Tibial nerve (tissue), 4 donors: ENCODE data around the gene CYP1A2. TPM values are rescaled to one million over a fixed set of nuclear protein-coding genes. Genes with fewer than 3 reads are reported as not detected.
A peak's percentile ranks its signal among the peaks of the same experiment; 100 is the strongest.

Experiments
- DNase-seq, 2 donors: peaks; one replicate each; pipeline ENCODE4 v3.0.0-alpha.2; 2019; ENCODE audit warnings: low spot score in 2 of 2
- H3K27ac ChIP-seq, 4 donors: fragments of 200-600 bp; sonication (generic) in 3 of 4; one replicate each; pipeline ENCODE4 v1.5.1; 2017 to 2019; ENCODE audit warnings: mild to moderate bottlenecking in 1 of 4
- H3K27me3 ChIP-seq, 2 donors: fragments of 200-600 bp; sonication (generic) in 1 of 2; one replicate each; pipeline versions ENCODE4 v1.5.1 to v1.6.0; 2017 to 2019
- H3K36me3 ChIP-seq, 3 donors: fragments of 200-600 bp; sonication (generic); one replicate each; pipeline ENCODE4 v1.5.1; 2018 to 2019
- H3K4me1 ChIP-seq, 4 donors: fragments of 200-600 bp; sonication (generic) in 3 of 4; one replicate each; pipeline ENCODE4 v1.5.1; 2017 to 2019
- H3K4me3 ChIP-seq, 4 donors: fragments of 200-600 bp; sonication (generic) in 3 of 4; one replicate each; pipeline ENCODE4 v1.5.1; 2017 to 2019; ENCODE audit warnings: mild to moderate bottlenecking in 1 of 4, moderate library complexity in 1 of 4
- H3K9me3 ChIP-seq, 4 donors: fragments of 200-600 bp; sonication (generic) in 3 of 4; one replicate each; pipeline ENCODE4 v1.5.1; 2017 to 2019
- CTCF ChIP-seq, 5 experiments: fragments of 200-600 bp in 3 of 5; fragments of 450-650 bp in 2 of 5; sonication (generic) in 3 of 5; IDR thresholded peaks; one replicate each; pipeline ENCODE4 v1.5.1; 2016 to 2019; ENCODE audit warnings: antibody characterized with exemption in 5 of 5, mild to moderate bottlenecking in 3 of 5, moderate library complexity in 2 of 5
- EP300 ChIP-seq, 2 donors: sonication (generic); formaldehyde crosslinking; IDR thresholded peaks; one replicate each; pipeline ENCODE4 v1.6.1; 2017; ENCODE audit warnings: antibody characterized with exemption in 2 of 2, mild to moderate bottlenecking in 1 of 2
- POLR2A ChIP-seq, 2 donors: fragments of 450-650 bp; IDR thresholded peaks; one replicate each; pipeline ENCODE4 v1.6.1; 2017; ENCODE audit warnings: antibody characterized with exemption in 2 of 2, mild to moderate bottlenecking in 2 of 2, moderate library complexity in 2 of 2
- WGBS, 2 donors: methylation state at CpG; one replicate each; pipeline ENCODE4 v1.1.5; 2018; 5-methylcytosine and 5-hydroxymethylcytosine counted together
- total RNA-seq, 4 donors: library from RNA; depleted of rRNA; stranded (reverse); fragments of >200 nt; gene quantifications; one replicate each; pipeline ENCODE4 v1.1.0, GENCODE V29; 2016

Gene CYP1A2
- total RNA-seq, 4 donors from 2014 or later, result not detected

GRCh38 chr15:74799856-74800558, 51.4 kb downstream of the CYP1A2 start:
- peak; percentile 49 to 61 for DNase-seq
- WGBS, 2 donors, result 41 to 48% methylated on average over 16 to 17 of the region's 18 CpGs
- Histone ChIP-seq H3K4me3 (no peak overlapping the region), H3K27me3 (no peaks in the 10 kb centered on the region), H3K36me3 (peaks cover 0 to 65% (median 14%) of the 10 kb centered on the region in 3 donors), H3K4me1 (peaks cover 0 to 25% (median 14%) of the 10 kb centered on the region in 4 donors), H3K27ac (peak overlapping the region in 2 of 4 donors; percentile 21 to 43), H3K9me3 (no peaks in the 10 kb centered on the region)
- TF ChIP-seq EP300 (IDR thresholded peaks at IDR 0.05) (peak in 1 of 2 donors; percentile 22), POLR2A (IDR thresholded peaks at IDR 0.05) (no peak), CTCF (IDR thresholded peaks at IDR 0.05) (peak; percentile 95 to 98 (median 97))

- Histone ChIP-seq H3K4me1 (peaks cover 0 to 22% (median 14%) of the 10 kb centered on the region in 4 donors), H3K9me3 (no peaks in the 10 kb centered on the region), H3K4me3 (no peak overlapping the region), H3K36me3 (peaks cover 0 to 65% (median 14%) of the 10 kb centered on the region in 3 donors), H3K27me3 (no peaks in the 10 kb centered on the region), H3K27ac (peak overlapping the region in 1 of 4 donors; percentile 20)
- 79 to 83% methylated on average over 19 to 20 of the region's 20 CpGs for WGBS, 2 donors
- no peak for TF ChIP-seq EP300 (IDR thresholded peaks at IDR 0.05)
- no peak for TF ChIP-seq POLR2A (IDR thresholded peaks at IDR 0.05)
- TF ChIP-seq CTCF (IDR thresholded peaks at IDR 0.05), result no peak
- DNase-seq, result no peak
Measured at GRCh38 chr15:74800559-74801094, 52.0 kb downstream of the CYP1A2 start.

- WGBS, 2 donors, result 85 to 90% methylated on average over 12 to 16 of the region's 18 CpGs
- H3K36me3 ChIP-seq, result peaks cover 0 to 65% (median 14%) of the 10 kb centered on the region in 3 donors
- TF ChIP-seq EP300 (IDR thresholded peaks at IDR 0.05) (no peak), CTCF (IDR thresholded peaks at IDR 0.05) (no peak), POLR2A (IDR thresholded peaks at IDR 0.05) (no peak)
Measured at GRCh38 chr15:74801311-74801997, 52.8 kb downstream of the CYP1A2 start.

GRCh38 chr15:74802290-74802689, 53.6 kb downstream of the CYP1A2 start:
- TF ChIP-seq CTCF (IDR thresholded peaks at IDR 0.05) (no peak), EP300 (IDR thresholded peaks at IDR 0.05) (no peak), POLR2A (IDR thresholded peaks at IDR 0.05) (no peak)
- peaks cover 0 to 23% (median 14%) of the 10 kb centered on the region in 4 donors for H3K4me1 ChIP-seq
- no peaks in the 10 kb centered on the region for H3K27me3 ChIP-seq
- H3K27ac ChIP-seq, result no peak overlapping the region
- H3K36me3 ChIP-seq, result peaks cover 0 to 65% (median 14%) of the 10 kb centered on the region in 3 donors
- no peak for DNase-seq
- 83 to 88% methylated on average over 4 to 20 of the region's 20 CpGs for WGBS, 2 donors
- no peaks in the 10 kb centered on the region for H3K9me3 ChIP-seq
- no peak overlapping the region for H3K4me3 ChIP-seq

More at GRCh38 chr15:74801311-74801997, 52.8 kb downstream of the CYP1A2 start:
- Histone ChIP-seq H3K9me3 (no peaks in the 10 kb centered on the region), H3K4me3 (no peak overlapping the region), H3K27ac (no peak overlapping the region), H3K4me1 (peaks cover 0 to 22% (median 14%) of the 10 kb centered on the region in 4 donors), H3K27me3 (no peaks in the 10 kb centered on the region)
- no peak for DNase-seq
